Activated naive CD8-positive, alpha-beta T cell (primary cell): Measurements from ENCODE around the gene AGRN.

Source experiments
- H3K27ac Mint-ChIP-seq: one replicate; pipeline ENCODE4 v1.8.0; 2021; ENCODE audit warnings: mixed read lengths
- H3K27me3 Mint-ChIP-seq: one replicate; pipeline ENCODE4 v1.8.0; 2021; ENCODE audit warnings: mixed read lengths
- H3K36me3 Mint-ChIP-seq: one replicate; pipeline ENCODE4 v1.8.0; 2021; ENCODE audit warnings: mixed read lengths
- H3K4me1 Mint-ChIP-seq: one replicate; pipeline ENCODE4 v1.8.0; 2021; ENCODE audit warnings: low read depth, mixed read lengths
- H3K4me3 Mint-ChIP-seq: one replicate; pipeline ENCODE4 v1.8.0; 2021; ENCODE audit warnings: mild to moderate bottlenecking, mixed read lengths
- H3K9me3 Mint-ChIP-seq: one replicate; pipeline ENCODE4 v1.8.0; 2021; ENCODE audit warnings: low read depth, mixed read lengths

The AGRN gene

DNA sequence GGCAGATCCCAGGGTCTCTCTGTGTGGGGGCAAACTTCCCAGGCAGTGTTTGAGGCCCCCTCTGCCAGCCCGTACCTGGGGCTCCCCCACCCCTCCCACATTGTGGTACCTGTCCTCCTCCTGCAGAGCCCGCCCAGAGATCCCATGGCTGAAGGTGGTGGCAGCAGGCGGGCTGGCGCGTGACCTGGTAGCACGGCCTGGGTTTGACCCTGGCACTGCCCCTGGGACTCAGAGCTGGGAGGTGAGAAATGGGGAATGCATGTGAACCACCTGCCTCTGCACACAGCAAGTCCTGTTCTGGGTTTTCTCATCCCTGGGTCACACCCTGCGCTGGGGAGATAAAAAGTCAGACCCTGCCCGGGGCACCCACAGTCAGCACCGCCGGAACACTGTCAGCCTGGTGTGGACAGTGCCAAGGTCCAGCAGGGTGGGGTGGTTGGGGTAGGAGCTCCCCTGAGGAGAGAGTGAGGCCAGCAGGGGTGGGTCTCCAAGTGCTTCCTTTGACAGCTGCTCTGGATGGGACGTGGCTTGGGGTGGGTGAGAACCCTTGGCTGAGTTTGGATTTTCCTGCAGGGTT is 11.8 kb downstream of the AGRN start:
- peak overlapping the region; percentile 68 for H3K4me3 Mint-ChIP-seq
- H3K27ac Mint-ChIP-seq: no peak overlapping the region
- no peaks in the 10 kb centered on the region for H3K9me3 Mint-ChIP-seq
- peaks cover 5% of the 10 kb centered on the region for H3K4me1 Mint-ChIP-seq
- H3K36me3 Mint-ChIP-seq: no peaks in the 10 kb centered on the region
- no peaks in the 10 kb centered on the region for H3K27me3 Mint-ChIP-seq

DNA sequence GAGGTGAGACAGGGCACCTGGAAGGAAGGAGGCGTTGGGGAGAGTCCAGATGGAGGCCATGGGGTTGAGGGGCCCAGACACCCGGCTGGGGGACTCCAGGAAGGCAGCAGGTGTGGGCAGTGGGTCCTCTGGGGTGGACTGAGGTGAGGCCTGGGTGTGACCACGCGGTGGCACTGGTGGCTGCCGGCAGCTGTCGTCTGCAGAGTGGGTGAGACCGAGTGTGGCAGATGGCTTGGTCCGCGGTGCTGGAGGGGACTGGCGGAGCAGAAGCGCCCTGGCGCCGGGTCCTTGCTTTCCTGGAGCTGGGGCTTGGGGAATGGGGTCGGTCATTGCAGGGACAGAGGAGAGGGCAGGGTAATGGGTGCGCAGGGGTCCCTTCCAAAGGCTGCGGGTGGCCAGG is 12.5 kb downstream of the AGRN start:
- Mint-ChIP-seq H3K9me3 (no peaks in the 10 kb centered on the region), H3K27me3 (no peaks in the 10 kb centered on the region), H3K4me3 (peak overlapping the region; percentile 68), H3K36me3 (no peaks in the 10 kb centered on the region), H3K4me1 (peaks cover 5% of the 10 kb centered on the region), H3K27ac (no peak overlapping the region)

DNA sequence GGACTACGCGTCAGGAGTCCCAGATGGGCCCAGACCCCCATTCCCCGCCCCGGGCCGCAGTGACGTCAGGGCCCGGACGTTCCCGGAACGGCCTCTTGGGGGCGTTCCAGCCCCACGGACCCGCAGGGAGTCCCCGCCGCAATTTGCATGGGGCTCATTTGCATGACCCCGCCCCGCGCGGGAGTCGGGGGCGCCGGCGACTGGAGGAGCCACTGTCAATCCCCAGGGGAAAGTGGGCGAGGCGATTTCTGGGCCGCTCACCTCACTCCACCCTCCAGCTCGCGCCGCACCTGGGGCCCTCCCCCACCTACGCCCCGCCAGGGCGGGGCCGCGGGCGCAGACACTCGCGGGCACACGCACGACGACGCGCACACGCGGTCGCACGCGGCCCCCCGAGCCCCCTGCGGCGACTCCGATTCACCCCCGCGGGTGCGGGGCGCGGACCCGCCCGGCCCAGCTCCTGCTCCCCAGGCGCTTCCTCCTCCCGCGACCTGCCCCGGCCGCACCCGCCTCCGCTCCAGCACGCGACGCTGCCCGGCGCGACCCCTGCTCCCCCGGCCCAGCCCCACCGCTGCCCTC is 13.2 kb downstream of the AGRN start:
- Mint-ChIP-seq H3K36me3 (no peaks in the 10 kb centered on the region), H3K4me3 (peak overlapping the region; percentile 57), H3K9me3 (no peaks in the 10 kb centered on the region), H3K27me3 (peaks cover 3% of the 10 kb centered on the region), H3K27ac (no peak overlapping the region), H3K4me1 (peaks cover 5% of the 10 kb centered on the region)

DNA sequence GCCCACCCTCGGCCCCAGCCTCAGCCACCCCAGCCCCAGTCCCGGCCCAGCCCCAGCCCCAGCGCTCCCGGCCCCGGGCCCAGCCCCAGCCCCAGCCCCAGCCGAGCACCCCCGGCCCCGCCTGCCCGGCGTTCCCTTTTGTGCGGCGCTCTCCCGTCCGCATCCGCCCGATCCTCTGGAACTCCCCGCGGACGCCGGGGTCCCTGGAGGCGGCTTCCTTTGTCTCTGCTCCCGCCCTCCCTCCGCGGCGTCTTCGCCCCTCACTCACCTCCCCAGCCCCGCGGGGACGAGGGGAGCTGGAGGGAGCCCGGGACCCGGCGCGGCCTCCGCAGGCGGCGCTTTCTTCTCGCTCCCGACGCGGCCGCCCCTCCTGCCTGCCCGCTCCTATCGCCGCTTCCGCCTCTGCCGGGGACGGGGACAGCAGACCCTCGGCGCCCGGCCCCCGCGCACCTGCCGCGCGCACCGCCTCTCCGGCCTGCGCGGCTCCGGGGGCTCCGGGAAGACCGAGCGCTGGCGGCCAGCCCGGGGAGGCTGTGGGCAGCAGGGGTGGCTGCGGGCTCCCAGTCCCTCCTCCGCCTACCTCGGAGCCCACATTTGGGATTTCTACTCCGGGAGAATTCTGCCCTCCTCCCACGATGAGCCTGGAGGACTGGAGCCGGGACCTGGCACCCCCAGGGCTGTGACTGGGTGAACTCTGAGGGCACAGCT is 14.0 kb downstream of the AGRN start:
- Mint-ChIP-seq H3K27ac (no peak overlapping the region), H3K9me3 (no peaks in the 10 kb centered on the region), H3K27me3 (peaks cover 5% of the 10 kb centered on the region), H3K4me1 (peaks cover 10% of the 10 kb centered on the region), H3K4me3 (no peak overlapping the region), H3K36me3 (no peaks in the 10 kb centered on the region)

DNA sequence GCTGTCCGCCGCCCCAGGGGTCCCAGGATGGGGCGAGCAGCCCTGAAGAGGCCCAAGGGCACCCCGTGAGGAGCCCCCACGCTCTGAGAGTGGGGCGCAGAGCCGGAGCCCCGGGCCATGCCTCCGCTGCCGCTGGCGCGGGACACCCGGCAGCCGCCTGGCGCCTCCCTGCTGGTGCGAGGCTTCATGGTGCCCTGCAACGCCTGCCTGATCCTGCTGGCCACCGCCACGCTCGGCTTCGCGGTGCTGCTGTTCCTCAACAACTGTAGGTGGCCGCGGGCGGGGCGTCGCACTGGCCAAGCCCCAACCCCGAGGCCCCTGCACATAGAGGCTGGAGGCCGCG is 14.5 kb downstream of the AGRN start:
- H3K9me3 Mint-ChIP-seq: no peaks in the 10 kb centered on the region
- peaks cover 5% of the 10 kb centered on the region for H3K27me3 Mint-ChIP-seq
- peak overlapping the region; percentile 62 for H3K4me3 Mint-ChIP-seq
- H3K27ac Mint-ChIP-seq: no peak overlapping the region
- no peaks in the 10 kb centered on the region for H3K36me3 Mint-ChIP-seq
- peaks cover 15% of the 10 kb centered on the region for H3K4me1 Mint-ChIP-seq

DNA sequence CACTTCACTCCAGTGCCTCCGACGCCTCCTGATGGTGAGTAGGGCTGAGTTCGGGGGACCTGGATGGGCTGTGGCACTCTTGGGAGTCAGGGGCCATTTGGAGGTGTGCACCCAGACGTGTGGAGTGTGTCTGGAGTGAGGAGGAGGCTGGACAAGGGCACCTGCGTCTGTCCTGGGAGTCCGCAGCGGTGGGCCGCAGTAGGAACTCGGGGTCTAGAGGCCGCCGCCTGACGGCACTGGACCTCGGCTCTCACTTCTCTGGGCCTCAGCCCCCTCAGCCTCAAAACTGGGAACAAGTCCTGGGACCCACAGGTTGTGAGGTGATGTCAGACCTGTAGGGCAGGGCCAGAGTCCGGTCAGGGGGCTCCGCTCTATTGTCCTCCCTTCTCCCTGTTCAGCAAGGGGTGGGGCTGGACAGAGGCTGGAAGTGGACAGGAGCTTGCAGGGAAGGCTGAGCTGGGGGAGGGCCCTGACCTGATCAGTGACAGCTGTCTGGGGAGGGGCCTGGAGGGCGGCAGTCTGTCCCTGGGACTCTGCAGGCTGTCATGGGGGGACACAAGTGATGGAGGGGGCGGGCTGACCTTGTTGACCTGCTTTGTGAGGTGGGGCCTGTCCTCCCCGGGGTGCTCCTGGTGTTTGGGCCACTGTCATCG is 15.5 kb downstream of the AGRN start:
- Mint-ChIP-seq H3K4me3 (no peak overlapping the region), H3K9me3 (no peaks in the 10 kb centered on the region), H3K27me3 (peaks cover 5% of the 10 kb centered on the region), H3K36me3 (no peaks in the 10 kb centered on the region), H3K27ac (no peak overlapping the region), H3K4me1 (peaks cover 19% of the 10 kb centered on the region)

DNA sequence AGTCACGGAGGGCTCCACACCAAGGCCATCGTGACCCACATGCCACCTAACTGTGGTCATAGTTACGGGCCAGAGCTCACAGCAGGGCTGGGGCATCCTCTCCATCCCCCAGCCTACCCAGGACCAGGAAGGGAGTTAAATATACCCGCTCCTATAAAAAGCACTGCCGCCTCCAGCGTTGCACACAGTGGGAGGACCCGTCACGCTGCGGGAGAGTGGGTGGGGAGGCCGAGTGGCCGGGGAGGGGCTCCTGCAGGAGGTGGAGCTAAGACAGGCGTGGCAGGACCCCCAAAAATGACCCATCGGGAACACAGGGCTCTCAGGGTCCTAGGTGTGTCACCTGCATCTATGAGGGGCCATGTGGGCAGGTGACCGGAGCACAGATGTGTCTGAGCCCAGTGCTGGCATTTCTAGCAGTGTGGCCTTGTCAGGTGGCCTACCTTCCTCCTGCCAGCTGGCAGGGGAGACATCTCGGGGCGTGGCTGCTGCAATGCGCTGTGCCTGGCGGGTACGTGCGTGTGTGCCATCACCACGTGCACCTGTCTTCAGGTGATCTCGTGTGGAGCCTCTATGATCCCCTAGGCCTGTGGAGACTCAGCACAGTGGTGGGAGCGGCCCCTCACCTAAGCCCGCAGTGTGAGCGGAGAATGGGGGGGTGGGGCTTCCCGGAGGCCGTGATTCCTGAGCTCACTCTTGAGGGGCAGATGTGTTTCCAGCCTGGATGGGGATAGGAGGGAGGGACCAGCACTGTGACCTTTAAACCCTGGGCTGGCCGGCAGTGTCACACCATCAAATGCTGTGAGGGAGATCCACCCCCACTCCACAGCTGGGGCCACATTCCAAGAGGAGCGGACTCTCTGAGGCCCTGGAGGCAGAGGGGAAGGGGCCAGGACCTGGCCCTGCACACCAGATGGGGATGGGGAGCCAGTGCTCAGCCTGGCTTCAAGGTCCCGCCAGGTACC is 17.7 kb downstream of the AGRN start:
- H3K4me1 Mint-ChIP-seq: peaks cover 14% of the 10 kb centered on the region
- H3K36me3 Mint-ChIP-seq: no peaks in the 10 kb centered on the region
- no peaks in the 10 kb centered on the region for H3K9me3 Mint-ChIP-seq
- no peak overlapping the region for H3K27ac Mint-ChIP-seq
- no peak overlapping the region for H3K4me3 Mint-ChIP-seq
- peaks cover 5% of the 10 kb centered on the region for H3K27me3 Mint-ChIP-seq

DNA sequence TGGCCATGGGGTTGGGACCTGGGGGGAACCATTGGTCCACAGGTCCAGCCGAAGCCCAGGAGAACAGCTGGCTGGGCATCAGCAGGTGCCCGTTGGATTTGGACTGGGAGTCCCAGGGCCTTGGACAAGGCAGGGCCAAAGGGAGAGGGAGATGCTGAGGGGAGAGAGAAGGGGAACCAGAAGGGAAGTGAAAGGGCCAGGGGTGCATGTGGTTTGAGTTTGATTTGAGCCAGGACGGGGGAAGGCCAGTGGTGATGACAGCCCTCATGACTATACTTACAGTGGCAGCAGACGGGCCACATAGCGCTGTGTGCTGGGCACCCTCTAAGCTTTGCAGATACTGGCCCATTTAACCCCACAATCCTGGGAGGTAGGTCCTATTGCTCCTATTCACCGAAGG is 18.8 kb downstream of the AGRN start:
- peak overlapping the region; percentile 25 for H3K4me3 Mint-ChIP-seq
- H3K27me3 Mint-ChIP-seq: peaks cover 5% of the 10 kb centered on the region
- H3K27ac Mint-ChIP-seq: no peak overlapping the region
- H3K36me3 Mint-ChIP-seq: no peaks in the 10 kb centered on the region
- H3K4me1 Mint-ChIP-seq: peaks cover 14% of the 10 kb centered on the region
- H3K9me3 Mint-ChIP-seq: no peaks in the 10 kb centered on the region

DNA sequence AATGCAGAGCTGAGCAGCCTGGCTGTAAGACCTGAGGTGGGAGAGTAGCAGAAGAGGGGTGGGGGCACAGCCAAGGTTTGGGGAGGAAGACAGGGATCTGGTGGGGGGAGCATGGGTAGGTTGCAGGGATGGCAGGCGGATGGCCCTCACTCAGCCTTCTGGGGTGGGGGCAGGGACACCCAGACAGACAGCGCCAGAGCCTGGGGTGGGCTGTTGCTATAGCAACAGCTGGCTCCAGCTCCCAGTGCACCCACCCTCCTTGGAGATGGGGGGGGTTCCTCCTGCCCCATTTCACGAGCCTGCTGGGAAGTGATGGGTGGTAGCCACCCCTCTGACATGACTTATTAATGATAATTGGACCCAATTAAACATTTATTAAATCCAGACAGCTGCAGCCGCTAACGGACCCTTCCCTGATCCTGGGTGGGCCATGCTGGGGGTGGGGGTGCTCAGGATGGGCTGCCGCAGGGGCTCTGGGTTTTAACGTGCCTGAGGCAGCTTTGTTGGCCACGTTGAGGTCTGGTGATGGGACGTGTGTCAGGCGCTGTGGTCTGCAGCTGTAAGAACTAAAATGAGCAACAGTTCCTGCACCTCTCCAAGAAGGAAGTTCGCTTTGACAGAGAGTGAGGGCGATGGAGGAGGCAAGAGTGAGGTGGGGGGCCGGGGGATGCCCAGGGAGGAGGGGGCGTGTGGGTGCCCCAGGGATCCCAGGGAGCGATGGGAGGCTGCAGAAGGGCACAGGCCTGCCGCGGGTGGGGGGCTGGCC is 19.4 kb downstream of the AGRN start:
- H3K36me3 Mint-ChIP-seq: no peaks in the 10 kb centered on the region
- H3K4me3 Mint-ChIP-seq: peak overlapping the region; percentile 77
- H3K27ac Mint-ChIP-seq: no peak overlapping the region
- peaks cover 5% of the 10 kb centered on the region for H3K27me3 Mint-ChIP-seq
- H3K4me1 Mint-ChIP-seq: peaks cover 14% of the 10 kb centered on the region
- no peaks in the 10 kb centered on the region for H3K9me3 Mint-ChIP-seq

DNA sequence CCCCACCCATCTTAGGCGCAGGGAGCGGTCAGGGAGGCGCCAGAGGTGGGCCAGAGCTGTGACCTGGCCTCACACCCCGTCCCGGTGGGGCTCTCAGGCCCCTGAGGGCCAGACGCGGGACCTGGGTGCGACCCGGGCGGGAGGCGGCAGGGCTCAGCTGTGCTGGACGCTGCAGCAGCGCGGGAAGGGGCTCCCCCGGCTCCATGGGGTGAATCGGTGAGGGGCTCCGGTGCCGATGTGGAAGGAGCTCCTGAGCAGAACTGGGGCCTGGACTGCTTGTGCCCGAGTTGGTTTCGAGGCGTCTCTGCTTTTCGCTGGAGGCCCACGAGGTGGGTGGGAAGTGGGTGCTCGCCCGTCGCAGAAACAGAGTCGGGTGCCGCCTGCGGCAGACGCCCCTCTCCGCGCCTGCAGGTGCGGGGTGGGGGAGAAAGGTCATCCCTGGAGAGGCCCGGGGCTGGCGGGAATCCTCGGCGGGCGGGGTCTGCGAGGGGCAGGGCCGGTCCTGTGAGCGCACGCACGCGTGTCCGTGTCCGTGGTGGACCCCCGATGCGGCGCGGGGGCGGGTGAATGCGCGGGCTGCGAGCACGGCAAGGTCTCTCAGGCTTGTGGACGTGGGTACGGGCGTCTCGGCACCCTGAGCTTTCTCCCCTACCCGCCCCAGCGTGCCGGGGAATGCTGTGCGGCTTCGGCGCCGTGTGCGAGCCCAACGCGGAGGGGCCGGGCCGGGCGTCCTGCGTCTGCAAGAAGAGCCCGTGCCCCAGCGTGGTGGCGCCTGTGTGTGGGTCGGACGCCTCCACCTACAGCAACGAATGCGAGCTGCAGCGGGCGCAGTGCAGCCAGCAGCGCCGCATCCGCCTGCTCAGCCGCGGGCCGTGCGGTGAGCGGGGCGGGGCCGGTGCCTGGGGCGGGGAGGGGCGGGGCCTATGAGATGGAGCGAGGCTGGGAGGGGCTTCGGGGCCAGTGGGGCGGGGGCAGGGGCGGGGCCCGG is 20.4 kb downstream of the AGRN start:
- H3K27ac Mint-ChIP-seq: no peak overlapping the region
- H3K27me3 Mint-ChIP-seq: peaks cover 5% of the 10 kb centered on the region
- H3K4me1 Mint-ChIP-seq: peaks cover 14% of the 10 kb centered on the region
- peak overlapping the region; percentile 77 for H3K4me3 Mint-ChIP-seq
- no peaks in the 10 kb centered on the region for H3K9me3 Mint-ChIP-seq
- H3K36me3 Mint-ChIP-seq: peaks cover 2% of the 10 kb centered on the region

DNA sequence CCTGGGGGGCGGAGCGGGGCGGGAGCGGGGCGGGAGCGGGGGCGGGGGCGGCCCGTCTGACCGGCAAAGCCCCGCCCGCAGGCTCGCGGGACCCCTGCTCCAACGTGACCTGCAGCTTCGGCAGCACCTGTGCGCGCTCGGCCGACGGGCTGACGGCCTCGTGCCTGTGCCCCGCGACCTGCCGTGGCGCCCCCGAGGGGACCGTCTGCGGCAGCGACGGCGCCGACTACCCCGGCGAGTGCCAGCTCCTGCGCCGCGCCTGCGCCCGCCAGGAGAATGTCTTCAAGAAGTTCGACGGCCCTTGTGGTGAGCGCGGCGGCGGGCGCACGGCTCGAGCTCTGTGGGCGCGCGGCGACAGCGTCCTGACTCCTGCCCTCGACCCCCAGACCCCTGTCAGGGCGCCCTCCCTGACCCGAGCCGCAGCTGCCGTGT is 21.2 kb downstream of the AGRN start:
- H3K4me3 Mint-ChIP-seq: no peak overlapping the region
- H3K4me1 Mint-ChIP-seq: peaks cover 14% of the 10 kb centered on the region
- peaks cover 2% of the 10 kb centered on the region for H3K36me3 Mint-ChIP-seq
- H3K27me3 Mint-ChIP-seq: peaks cover 5% of the 10 kb centered on the region
- H3K9me3 Mint-ChIP-seq: no peaks in the 10 kb centered on the region
- no peak overlapping the region for H3K27ac Mint-ChIP-seq

DNA sequence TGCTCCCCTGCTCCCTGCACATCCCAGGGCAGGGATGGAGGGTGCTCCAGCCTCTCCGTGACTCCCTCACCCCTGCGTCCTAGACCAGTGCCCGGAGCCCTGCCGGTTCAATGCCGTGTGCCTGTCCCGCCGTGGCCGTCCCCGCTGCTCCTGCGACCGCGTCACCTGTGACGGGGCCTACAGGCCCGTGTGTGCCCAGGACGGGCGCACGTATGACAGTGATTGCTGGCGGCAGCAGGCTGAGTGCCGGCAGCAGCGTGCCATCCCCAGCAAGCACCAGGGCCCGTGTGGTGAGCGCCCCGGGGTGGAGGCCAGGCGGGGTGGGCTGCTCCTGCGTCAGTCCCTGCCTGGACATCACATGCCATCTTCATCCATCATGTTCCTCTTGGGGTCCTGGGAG is 22.0 kb downstream of the AGRN start:
- peaks cover 14% of the 10 kb centered on the region for H3K4me1 Mint-ChIP-seq
- H3K27me3 Mint-ChIP-seq: peaks cover 5% of the 10 kb centered on the region
- H3K9me3 Mint-ChIP-seq: no peaks in the 10 kb centered on the region
- no peak overlapping the region for H3K27ac Mint-ChIP-seq
- H3K36me3 Mint-ChIP-seq: peaks cover 2% of the 10 kb centered on the region
- no peak overlapping the region for H3K4me3 Mint-ChIP-seq

DNA sequence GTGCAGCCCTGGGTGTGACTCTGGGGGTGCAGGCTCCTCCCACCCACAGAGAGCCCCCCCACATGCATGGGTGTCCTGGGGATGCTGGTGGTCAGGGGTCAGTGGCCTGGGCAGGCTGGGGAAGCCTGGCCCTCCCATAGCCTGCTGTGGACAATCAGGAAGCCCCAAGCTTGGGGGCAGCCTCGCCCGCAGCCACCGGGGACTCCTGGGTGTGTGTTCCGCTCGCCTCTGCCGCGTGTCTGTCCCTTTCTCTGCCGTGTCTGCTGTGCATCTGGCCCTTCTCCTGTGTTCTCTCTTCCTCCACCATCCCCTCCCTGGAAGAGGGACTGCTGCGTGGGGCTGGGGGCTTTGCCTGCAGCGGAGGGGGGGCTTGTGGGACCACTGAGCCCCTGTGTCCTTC is 22.9 kb downstream of the AGRN start:
- H3K4me3 Mint-ChIP-seq: no peak overlapping the region
- no peaks in the 10 kb centered on the region for H3K9me3 Mint-ChIP-seq
- H3K27ac Mint-ChIP-seq: no peak overlapping the region
- peaks cover 2% of the 10 kb centered on the region for H3K36me3 Mint-ChIP-seq
- peaks cover 14% of the 10 kb centered on the region for H3K4me1 Mint-ChIP-seq
- peaks cover 3% of the 10 kb centered on the region for H3K27me3 Mint-ChIP-seq
